8988T (cell line): Measurements from ENCODE around the gene HCN1.
"Not testable (repeated sequence)": the region's sequence is repeated elsewhere in the genome, so short reads cannot be mapped to it uniquely, and the experiment has no call there.

Experiments
- DNase-seq: peaks from one replicate; pipeline ENCODE4 v3.0.0; 2011

HCN1 gene

GRCh38 chr5:45609661-45610060, 86.5 kb downstream of the HCN1 start:
- no peak for DNase-seq

DNA sequence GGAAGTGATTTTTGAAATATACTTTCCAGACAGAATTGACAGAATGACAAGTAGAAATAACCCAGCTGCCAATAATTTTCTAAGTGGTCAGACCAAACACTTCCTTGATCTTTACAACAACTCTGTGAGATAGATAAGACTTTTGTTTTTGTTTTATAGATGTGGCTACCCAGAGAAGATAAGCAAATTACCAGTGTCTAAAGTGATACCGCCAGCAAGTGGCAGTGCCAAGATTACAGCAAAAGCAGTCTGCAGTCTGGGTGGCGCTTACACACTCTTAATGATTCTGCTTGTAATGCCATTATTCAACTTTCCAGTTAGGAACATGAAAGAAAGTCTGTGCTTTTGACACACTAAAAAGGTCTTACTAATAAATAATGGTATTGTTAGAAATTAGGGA, 92.1 kb downstream of the HCN1 start:
- no peak for DNase-seq

DNA sequence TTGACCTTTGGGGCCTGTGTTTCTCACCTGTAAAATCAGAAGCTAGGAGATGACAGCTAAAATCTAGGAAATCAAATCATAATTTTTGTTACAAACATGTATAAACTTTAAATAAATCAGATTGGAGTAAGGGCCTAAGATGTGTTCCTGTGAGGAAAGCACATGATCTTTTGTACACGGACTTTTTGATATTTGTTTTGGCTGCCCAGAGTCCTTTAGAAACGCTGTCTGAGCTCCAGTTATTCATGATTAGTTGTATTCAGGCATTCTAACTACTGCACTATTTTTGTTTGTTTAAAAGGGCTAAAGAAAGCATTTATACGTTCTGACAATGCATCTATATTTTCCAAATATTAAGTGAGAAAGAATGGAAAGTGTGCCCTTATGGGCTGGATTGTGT, 94.8 kb downstream of the HCN1 start:
- no peak for DNase-seq

DNA sequence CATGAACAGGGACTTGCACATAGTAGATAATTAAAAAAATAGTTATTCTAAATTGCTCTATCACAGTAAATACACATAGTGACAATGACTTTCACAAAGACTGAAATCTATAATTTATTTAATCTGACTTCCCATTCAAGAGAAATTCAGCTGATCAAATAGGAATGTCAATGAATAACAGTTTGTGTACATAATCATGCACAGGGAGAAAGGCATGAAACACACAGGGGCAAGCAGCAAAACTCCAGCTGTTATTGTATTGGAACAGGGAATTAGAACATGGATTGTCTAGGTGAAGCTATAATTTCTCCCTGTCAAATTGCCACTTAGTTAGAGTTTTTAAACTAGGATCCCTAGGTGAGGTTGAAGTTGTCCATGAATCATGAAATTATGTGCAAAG, 99.9 kb downstream of the HCN1 start:
- DNase-seq = no peak

- not testable (repeated sequence) for DNase-seq
These were observed 110.2 kb downstream of the HCN1 start for GRCh38 chr5:45586001-45586400.

DNA sequence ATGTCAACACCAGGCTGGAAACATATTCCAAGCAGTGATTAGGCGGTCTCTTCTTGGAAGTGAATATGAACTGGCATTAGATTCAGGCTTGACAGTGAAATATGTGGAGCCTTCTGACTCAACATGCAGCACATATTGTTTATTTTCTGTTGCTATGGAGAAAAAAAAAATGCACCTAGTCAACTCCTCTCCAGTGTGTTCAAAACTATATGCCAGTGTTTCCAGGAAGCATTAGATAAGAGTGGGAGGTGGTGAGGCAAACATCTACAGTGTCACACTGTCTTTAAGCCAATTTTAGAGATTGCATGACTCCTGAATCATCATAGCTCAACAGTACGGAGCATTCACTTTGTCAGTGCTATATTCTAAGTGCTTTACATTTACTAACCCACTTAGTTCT, 117.9 kb downstream of the HCN1 start:
- DNase-seq = no peak

GRCh38 chr5:45568813-45569212, 127.4 kb downstream of the HCN1 start:
- no peak for DNase-seq

DNA sequence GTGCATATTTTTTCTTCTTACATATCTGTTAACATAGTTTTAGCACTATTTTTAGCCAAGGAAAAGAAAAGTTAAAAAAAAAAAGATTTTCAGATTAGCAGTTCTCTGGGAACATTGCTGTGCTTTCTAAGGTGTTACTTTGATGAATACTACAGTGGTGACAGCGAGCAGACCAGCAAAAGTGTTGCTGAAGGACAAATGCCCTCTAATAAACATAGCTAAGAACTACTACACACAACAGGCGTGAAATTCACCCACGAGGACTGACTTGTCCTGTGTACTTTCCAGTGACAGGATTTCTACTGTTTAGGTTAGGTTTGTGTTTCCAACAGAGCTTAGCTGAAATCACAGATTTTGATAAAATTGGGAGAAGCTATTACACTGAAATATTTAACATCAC, 153.8 kb downstream of the HCN1 start:
- no peak for DNase-seq

DNA sequence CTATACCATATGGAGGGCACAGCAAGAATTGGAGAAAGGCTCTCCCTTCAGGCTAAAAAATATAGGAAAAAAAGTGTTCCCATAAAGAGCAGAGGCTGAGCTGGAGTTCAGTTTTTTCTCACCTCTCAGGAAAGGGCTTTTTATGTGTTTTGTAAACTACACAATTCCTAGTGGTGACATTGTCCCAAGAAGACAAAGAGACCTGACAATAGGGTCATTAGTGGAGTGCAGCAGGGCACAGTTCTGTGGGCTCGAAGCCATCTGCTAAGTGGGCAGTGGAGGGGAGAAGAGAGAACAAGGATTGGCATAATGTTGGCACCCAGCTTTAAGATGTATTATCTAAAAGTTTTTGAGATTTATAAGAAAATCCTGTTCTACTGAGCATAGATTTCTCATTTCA, 162.5 kb downstream of the HCN1 start:
- DNase-seq = no peak

DNA sequence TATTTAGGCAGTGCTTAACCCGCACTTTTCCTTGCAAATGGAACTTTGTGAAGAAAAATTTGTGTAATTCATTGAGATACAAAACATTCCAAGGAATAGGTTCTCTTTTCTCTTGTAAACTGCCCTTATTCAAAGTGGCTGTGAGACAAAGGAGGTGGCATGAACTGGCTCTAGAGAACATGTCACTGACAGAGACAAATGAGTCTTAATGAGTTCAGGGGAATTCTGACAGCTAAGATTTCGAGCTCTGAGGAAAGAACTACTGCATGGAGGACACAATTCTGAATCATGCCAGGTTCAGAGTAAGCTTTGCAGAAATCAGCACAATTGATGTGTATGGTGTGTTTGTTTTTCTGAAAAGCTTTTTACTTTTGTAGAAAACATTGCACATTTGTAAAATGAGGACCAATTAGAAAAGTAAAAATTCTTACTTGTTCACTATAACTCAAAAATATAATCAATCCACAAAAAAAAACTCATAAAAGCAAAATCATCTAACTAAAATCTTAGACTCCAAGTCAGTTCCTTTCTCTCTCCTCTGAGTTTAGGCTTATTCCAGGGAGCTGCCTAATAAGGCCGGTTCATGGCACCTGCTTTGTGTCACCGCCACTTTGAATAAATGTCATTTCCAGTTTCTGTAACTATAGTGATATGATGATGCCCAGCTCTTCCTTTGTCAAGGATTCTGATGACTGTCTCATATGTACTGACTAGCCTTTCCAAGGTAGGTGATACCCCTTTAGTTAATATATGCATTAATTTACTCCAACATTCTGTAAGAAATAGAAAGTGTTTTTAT, 163.2 kb downstream of the HCN1 start:
- no peak for DNase-seq

DNA sequence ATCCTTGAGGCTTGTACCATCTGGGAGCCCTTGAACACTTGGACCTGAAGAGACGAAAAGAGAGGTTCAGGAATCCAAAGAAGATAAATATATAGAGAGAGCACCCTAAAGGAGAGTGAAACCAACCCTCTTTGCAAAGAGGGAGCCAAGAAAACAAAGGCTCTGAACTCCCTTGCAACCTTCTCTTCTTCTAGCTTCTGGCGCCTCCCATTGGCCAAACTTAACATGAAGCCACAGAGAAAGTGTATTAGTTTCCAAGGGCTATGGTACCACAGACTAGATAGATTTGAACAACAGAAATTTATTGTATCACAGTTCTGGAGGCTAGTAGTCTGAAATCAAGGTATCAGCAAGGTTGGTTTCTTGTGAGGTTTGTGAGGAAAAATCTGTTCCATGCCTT, 175.1 kb downstream of the HCN1 start:
- no peak for DNase-seq

DNA sequence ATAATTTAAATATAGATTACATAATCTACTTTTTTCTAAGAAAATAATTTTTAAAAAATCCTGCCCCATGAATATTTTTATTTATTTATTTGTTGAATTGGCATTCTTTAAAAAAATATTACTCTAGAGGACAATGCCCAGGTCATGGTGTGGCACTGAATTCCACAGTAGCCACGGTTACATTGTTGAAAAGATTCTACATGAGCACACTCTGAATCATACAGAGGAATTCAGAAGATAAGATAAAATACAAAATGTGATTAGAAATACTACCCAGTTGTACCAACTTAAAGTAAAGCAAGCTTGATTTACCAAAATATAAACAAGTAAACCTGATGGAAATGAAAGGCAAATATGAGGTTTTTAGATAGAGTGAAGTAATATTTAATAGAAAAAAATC, 183.7 kb downstream of the HCN1 start:
- DNase-seq = no peak

GRCh38 chr5:45509371-45509770, 186.8 kb downstream of the HCN1 start:
- DNase-seq = no peak

- DNase-seq = no peak
These were observed 188.0 kb downstream of the HCN1 start for GRCh38 chr5:45508135-45508534.

- no peak for DNase-seq
These were observed 189.0 kb downstream of the HCN1 start for GRCh38 chr5:45507178-45507577.

- DNase-seq = not testable (repeated sequence)
These were observed 197.2 kb downstream of the HCN1 start for GRCh38 chr5:45499006-45499405.

DNA sequence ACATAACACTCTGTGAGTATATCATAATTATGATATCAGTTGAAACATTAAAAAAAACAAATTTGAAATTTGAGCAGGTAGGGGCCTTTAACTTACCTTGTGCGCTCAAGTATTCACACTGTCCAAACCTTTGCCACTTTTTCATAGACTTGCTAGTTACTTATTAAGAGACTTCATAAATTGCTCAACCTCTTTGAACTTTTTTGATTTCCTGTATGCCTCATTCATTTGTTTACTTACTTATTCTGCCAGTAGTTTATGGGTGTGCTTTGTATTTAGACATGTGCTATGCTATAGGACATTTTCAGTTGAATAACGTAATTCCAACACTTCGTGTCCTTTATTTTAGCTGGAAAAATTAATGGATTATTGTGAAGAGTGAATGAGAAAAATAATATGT, 204.8 kb downstream of the HCN1 start:
- no peak for DNase-seq

GRCh38 chr5:45484781-45485180, 211.4 kb downstream of the HCN1 start:
- DNase-seq = no peak

GRCh38 chr5:45454114-45454513, 242.1 kb downstream of the HCN1 start:
- no peak for DNase-seq

- DNase-seq = not testable (repeated sequence)
These were observed 251.3 kb downstream of the HCN1 start for GRCh38 chr5:45444856-45445255.

GRCh38 chr5:45440466-45440865, 255.7 kb downstream of the HCN1 start:
- DNase-seq = no peak

GRCh38 chr5:45437752-45438151, 258.4 kb downstream of the HCN1 start:
- DNase-seq = no peak

DNA sequence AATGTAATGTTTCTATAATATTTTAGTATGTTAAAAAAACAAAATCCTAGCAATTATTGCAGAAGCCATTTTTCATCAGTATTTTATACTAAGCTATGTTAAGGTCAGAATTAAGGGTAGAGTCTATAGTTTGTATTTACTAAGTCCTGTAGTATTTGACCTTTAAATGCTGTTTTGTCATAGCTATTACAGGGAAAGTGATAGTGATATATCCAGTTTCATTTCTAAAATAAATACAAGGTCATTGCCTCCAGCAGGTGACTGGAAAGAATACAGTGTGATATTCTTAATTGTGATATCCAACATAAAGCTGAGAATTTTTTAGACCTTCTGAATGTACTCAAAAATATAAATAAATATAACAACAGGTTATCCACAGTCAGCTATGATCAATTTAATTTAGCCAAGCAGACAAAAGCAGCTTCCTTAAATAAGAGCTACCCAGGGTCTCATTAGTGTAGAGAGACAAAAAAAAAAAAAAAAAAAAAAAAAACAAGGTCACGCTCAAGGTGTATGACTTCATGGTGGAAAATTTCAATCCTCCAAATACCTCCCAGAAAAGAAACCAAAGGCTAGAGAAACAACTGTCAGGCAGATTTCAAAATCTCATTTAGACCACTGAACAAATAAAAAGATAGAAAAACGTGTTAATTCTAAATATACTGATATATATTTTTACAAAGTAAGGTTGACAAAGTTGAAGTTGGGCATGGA, 278.7 kb downstream of the HCN1 start:
- no peak for DNase-seq
